Ammon's horn (tissue), 1 donor: ENCODE measurements around the gene B3GNT5.
A peak's percentile ranks its signal among the peaks of the same experiment; 100 is the strongest.

Experiments
- DNase-seq: peaks from one replicate; pipeline ENCODE4 v3.0.0-alpha.2; 2016; ENCODE audit warnings: low spot score

B3GNT5 gene

GRCh38 chr3:183291497-183292031, 38.5 kb downstream of the B3GNT5 start:
- no peak for DNase-seq

- DNase-seq = no peak
These were observed 40.9 kb downstream of the B3GNT5 start for GRCh38 chr3:183293966-183294365.

- DNase-seq = no peak
These were observed 42.2 kb downstream of the B3GNT5 start for GRCh38 chr3:183295211-183295610.

GRCh38 chr3:183296944-183297343, 43.9 kb downstream of the B3GNT5 start:
- no peak for DNase-seq

GRCh38 chr3:183298701-183299153, 45.7 kb downstream of the B3GNT5 start:
- peak; percentile 81 for DNase-seq

- DNase-seq = no peak
These were observed 46.9 kb downstream of the B3GNT5 start for GRCh38 chr3:183299976-183300375.

GRCh38 chr3:183300996-183301562, 48.0 kb downstream of the B3GNT5 start:
- no peak for DNase-seq

GRCh38 chr3:183301937-183302580, 49.0 kb downstream of the B3GNT5 start:
- DNase-seq = no peak

GRCh38 chr3:183303690-183304089, 50.6 kb downstream of the B3GNT5 start:
- DNase-seq = no peak

GRCh38 chr3:183306798-183307671, 54.0 kb downstream of the B3GNT5 start:
- DNase-seq = peak; percentile 82

- no peak for DNase-seq
These were observed 54.7 kb downstream of the B3GNT5 start for GRCh38 chr3:183307749-183308148.

GRCh38 chr3:183308751-183309150, 55.7 kb downstream of the B3GNT5 start:
- DNase-seq = peak; percentile 38

- DNase-seq = no peak
These were observed 56.2 kb downstream of the B3GNT5 start for GRCh38 chr3:183309276-183309675.

- DNase-seq = no peak
These were observed 57.9 kb downstream of the B3GNT5 start for GRCh38 chr3:183310936-183311335.

- DNase-seq = no peak
These were observed 59.4 kb downstream of the B3GNT5 start for GRCh38 chr3:183312433-183312832.

GRCh38 chr3:183313351-183313750, 60.3 kb downstream of the B3GNT5 start:
- DNase-seq = peak; percentile 8

GRCh38 chr3:183313764-183314163, 60.7 kb downstream of the B3GNT5 start:
- DNase-seq = peak; percentile 7

GRCh38 chr3:183315739-183316138, 62.7 kb downstream of the B3GNT5 start:
- DNase-seq = no peak

- DNase-seq = no peak
These were observed 64.2 kb downstream of the B3GNT5 start for GRCh38 chr3:183317271-183317670.

GRCh38 chr3:183317886-183318865, 65.1 kb downstream of the B3GNT5 start:
- no peak for DNase-seq

- no peak for DNase-seq
These were observed 65.8 kb downstream of the B3GNT5 start for GRCh38 chr3:183318877-183319276.
